Tibial nerve (tissue), 4 donors: Measurements from ENCODE around the gene TMEM31. TPM values are rescaled to one million over a fixed set of nuclear protein-coding genes. Genes with fewer than 3 reads are reported as not detected.
"Not testable (repeated sequence)": the region's sequence is repeated elsewhere in the genome, so short reads cannot be mapped to it uniquely, and the experiment has no call there.

Experiments used
- DNase-seq, 2 donors: peaks; one replicate each; pipeline ENCODE4 v3.0.0-alpha.2; 2019; ENCODE audit warnings: low spot score in 2 of 2
- H3K27ac ChIP-seq, 4 donors: fragments of 200-600 bp; sonication (generic) in 3 of 4; one replicate each; pipeline ENCODE4 v1.5.1; 2017 to 2019; ENCODE audit warnings: mild to moderate bottlenecking in 1 of 4
- H3K27me3 ChIP-seq, 2 donors: fragments of 200-600 bp; sonication (generic) in 1 of 2; one replicate each; pipeline versions ENCODE4 v1.5.1 to v1.6.0; 2017 to 2019
- H3K36me3 ChIP-seq, 3 donors: fragments of 200-600 bp; sonication (generic); one replicate each; pipeline ENCODE4 v1.5.1; 2018 to 2019
- H3K4me1 ChIP-seq, 4 donors: fragments of 200-600 bp; sonication (generic) in 3 of 4; one replicate each; pipeline ENCODE4 v1.5.1; 2017 to 2019
- H3K4me3 ChIP-seq, 4 donors: fragments of 200-600 bp; sonication (generic) in 3 of 4; one replicate each; pipeline ENCODE4 v1.5.1; 2017 to 2019; ENCODE audit warnings: mild to moderate bottlenecking in 1 of 4, moderate library complexity in 1 of 4
- H3K9me3 ChIP-seq, 4 donors: fragments of 200-600 bp; sonication (generic) in 3 of 4; one replicate each; pipeline ENCODE4 v1.5.1; 2017 to 2019
- CTCF ChIP-seq, 5 experiments: fragments of 200-600 bp in 3 of 5; fragments of 450-650 bp in 2 of 5; sonication (generic) in 3 of 5; IDR thresholded peaks; one replicate each; pipeline ENCODE4 v1.5.1; 2016 to 2019; ENCODE audit warnings: antibody characterized with exemption in 5 of 5, mild to moderate bottlenecking in 3 of 5, moderate library complexity in 2 of 5
- EP300 ChIP-seq, 2 donors: sonication (generic); formaldehyde crosslinking; IDR thresholded peaks; one replicate each; pipeline ENCODE4 v1.6.1; 2017; ENCODE audit warnings: antibody characterized with exemption in 2 of 2, mild to moderate bottlenecking in 1 of 2
- POLR2A ChIP-seq, 2 donors: fragments of 450-650 bp; IDR thresholded peaks; one replicate each; pipeline ENCODE4 v1.6.1; 2017; ENCODE audit warnings: antibody characterized with exemption in 2 of 2, mild to moderate bottlenecking in 2 of 2, moderate library complexity in 2 of 2
- WGBS, 2 donors: methylation state at CpG; one replicate each; pipeline ENCODE4 v1.1.5; 2018; 5-methylcytosine and 5-hydroxymethylcytosine counted together
- total RNA-seq, 4 donors: library from RNA; depleted of rRNA; stranded (reverse); fragments of >200 nt; gene quantifications; one replicate each; pipeline ENCODE4 v1.1.0, GENCODE V29; 2016

TMEM31 gene
- total RNA-seq, 4 donors from 2014 or later = 0.63 TPM; not detected in 3

GRCh38 chrX:103742339-103742738, 31.6 kb downstream of the TMEM31 start:
- Histone ChIP-seq H3K4me1 (no peaks in the 10 kb centered on the region), H3K9me3 (no peaks in the 10 kb centered on the region), H3K36me3 (no peaks in the 10 kb centered on the region), H3K4me3 (no peak overlapping the region), H3K27me3 (peaks cover 0 to 16% of the 10 kb centered on the region in 2 donors), H3K27ac (no peak overlapping the region)
- 56 to 86% methylated on average over 6 of the region's 6 CpGs for WGBS, 2 donors
- no peak for TF ChIP-seq POLR2A (IDR thresholded peaks at IDR 0.05)
- TF ChIP-seq CTCF (IDR thresholded peaks at IDR 0.05) = no peak
- TF ChIP-seq EP300 (IDR thresholded peaks at IDR 0.05) = no peak
- DNase-seq = no peak

DNA sequence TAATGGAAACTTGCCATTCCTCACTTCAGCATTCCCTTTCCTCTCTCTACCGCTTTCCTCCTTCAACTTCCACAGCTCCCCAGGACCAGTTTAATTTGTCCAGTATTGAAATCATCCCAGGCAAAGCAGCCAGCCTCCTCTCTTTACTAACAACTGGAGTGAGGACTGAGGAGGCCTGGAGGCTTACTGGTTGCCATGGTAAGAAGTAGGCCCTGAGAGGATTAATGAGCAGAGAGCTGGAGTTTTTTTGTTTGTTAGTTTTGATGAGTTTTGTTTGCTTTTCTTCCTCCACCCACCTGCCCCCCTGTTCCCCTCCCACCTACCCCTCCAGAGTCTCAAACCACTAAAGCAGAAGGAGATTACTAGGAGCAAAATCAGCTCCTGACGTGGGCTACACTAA, 36.5 kb downstream of the TMEM31 start:
- peaks cover 0 to 14% of the 10 kb centered on the region in 2 donors for H3K27me3 ChIP-seq
- no peak overlapping the region for H3K27ac ChIP-seq
- no peaks in the 10 kb centered on the region for H3K4me1 ChIP-seq
- TF ChIP-seq CTCF (IDR thresholded peaks at IDR 0.05) (no peak), POLR2A (IDR thresholded peaks at IDR 0.05) (no peak), EP300 (IDR thresholded peaks at IDR 0.05) (no peak)
- no peaks in the 10 kb centered on the region for H3K9me3 ChIP-seq
- H3K4me3 ChIP-seq = no peak overlapping the region
- DNase-seq = no peak
- no peaks in the 10 kb centered on the region for H3K36me3 ChIP-seq
- WGBS, 2 donors = 69 to 78% methylated on average over 2 of the region's 2 CpGs

DNA sequence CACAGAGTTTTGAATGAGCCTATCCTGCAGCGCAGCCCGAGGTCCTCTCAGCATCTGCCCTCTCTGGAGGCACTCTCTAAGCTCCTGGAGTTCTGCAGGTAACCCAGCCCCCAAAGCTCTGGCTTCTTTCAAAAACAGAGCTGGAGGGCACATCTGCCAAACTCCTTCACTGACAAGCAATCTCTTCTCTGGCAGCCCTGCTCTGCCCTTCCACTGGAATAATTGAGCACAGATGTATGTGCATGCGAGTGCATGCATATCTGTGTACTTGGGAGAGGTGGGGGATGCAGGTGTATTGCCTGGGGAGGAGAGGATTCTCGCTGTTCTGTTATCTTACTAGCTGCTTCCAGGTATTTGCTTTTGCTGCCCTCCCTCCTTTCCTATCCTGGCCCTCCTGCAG, 43.7 kb downstream of the TMEM31 start:
- no peak overlapping the region for H3K4me3 ChIP-seq
- TF ChIP-seq POLR2A (IDR thresholded peaks at IDR 0.05) (no peak), CTCF (IDR thresholded peaks at IDR 0.05) (no peak), EP300 (IDR thresholded peaks at IDR 0.05) (no peak)
- no peaks in the 10 kb centered on the region for H3K4me1 ChIP-seq
- no peaks in the 10 kb centered on the region for H3K36me3 ChIP-seq
- no peaks in the 10 kb centered on the region for H3K9me3 ChIP-seq
- DNase-seq = no peak
- no peak overlapping the region for H3K27ac ChIP-seq
- H3K27me3 ChIP-seq = peaks cover 0 to 5% of the 10 kb centered on the region in 2 donors
- WGBS, 2 donors = 85 to 87% methylated on average over 3 to 4 of the region's 4 CpGs

DNA sequence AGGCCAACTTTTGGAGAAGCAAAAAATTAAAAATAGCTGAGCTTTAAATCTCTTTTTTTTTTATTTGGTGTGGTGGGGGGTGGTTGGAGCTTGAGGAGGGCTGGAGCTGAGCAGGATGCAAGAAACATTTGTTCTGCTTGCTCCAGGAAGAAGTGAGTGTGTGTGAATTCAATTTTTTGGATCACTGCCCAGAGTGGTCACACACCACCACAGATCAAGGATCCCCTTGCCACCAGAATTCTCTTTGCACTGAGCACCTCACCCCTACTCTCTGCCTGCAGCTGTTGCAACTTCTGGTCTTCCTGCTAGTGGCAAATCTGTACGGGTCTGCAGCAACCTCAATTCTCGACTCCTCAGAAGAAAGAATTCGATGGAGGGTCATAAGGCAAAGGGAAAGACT, 46.0 kb downstream of the TMEM31 start:
- no peak for TF ChIP-seq EP300 (IDR thresholded peaks at IDR 0.05)
- no peak for TF ChIP-seq CTCF (IDR thresholded peaks at IDR 0.05)
- no peak for TF ChIP-seq POLR2A (IDR thresholded peaks at IDR 0.05)
- Histone ChIP-seq H3K27me3 (no peaks in the 10 kb centered on the region), H3K4me3 (no peak overlapping the region), H3K4me1 (no peaks in the 10 kb centered on the region), H3K36me3 (no peaks in the 10 kb centered on the region), H3K9me3 (no peaks in the 10 kb centered on the region), H3K27ac (no peak overlapping the region)
- 37 to 50% methylated on average over 3 of the region's 3 CpGs for WGBS, 2 donors
- DNase-seq = no peak

GRCh38 chrX:103758555-103758954, 47.8 kb downstream of the TMEM31 start:
- WGBS, 2 donors = 98 to 100% methylated on average over 1 of the region's 1 CpG
- Histone ChIP-seq H3K9me3 (no peaks in the 10 kb centered on the region), H3K4me3 (no peak overlapping the region), H3K4me1 (no peaks in the 10 kb centered on the region), H3K27me3 (no peaks in the 10 kb centered on the region), H3K27ac (no peak overlapping the region), H3K36me3 (no peaks in the 10 kb centered on the region)
- no peak for DNase-seq
- TF ChIP-seq POLR2A (IDR thresholded peaks at IDR 0.05) = no peak
- no peak for TF ChIP-seq CTCF (IDR thresholded peaks at IDR 0.05)
- no peak for TF ChIP-seq EP300 (IDR thresholded peaks at IDR 0.05)

GRCh38 chrX:103763541-103763940, 52.8 kb downstream of the TMEM31 start:
- not testable (repeated sequence) for DNase-seq, H3K36me3 ChIP-seq, H3K4me3 ChIP-seq, H3K9me3 ChIP-seq, H3K27ac ChIP-seq, H3K27me3 ChIP-seq, H3K4me1 ChIP-seq
- WGBS, 2 donors = 78 to 87% methylated on average over 5 of the region's 5 CpGs
